Measurements from ENCODE around the gene SURF2.

The SURF2 gene

GRCh38 chr9:133404454-133405002 lies 48.2 kb downstream of the SURF2 start:
- no peak for DNase-seq

GRCh38 chr9:133405508-133406438 lies 49.4 kb downstream of the SURF2 start:
- no peak for DNase-seq

GRCh38 chr9:133406480-133407307 lies 50.3 kb downstream of the SURF2 start:
- peak; percentile 79 for DNase-seq

- DNase-seq, result no peak
Measured at GRCh38 chr9:133408042-133408441, 51.7 kb downstream of the SURF2 start.
